HG03159 (cell line): ENCODE results near the gene LOXHD1.

Source experiments
- ATAC-seq: cut with Tn5 transposase; IDR thresholded peaks from one replicate; pipeline ENCODE4 v1.9.1; 2021; ENCODE audit warnings: mild to moderate bottlenecking, moderate library complexity; ENCODE audit not compliant: unreplicated experiment

The LOXHD1 gene

DNA sequence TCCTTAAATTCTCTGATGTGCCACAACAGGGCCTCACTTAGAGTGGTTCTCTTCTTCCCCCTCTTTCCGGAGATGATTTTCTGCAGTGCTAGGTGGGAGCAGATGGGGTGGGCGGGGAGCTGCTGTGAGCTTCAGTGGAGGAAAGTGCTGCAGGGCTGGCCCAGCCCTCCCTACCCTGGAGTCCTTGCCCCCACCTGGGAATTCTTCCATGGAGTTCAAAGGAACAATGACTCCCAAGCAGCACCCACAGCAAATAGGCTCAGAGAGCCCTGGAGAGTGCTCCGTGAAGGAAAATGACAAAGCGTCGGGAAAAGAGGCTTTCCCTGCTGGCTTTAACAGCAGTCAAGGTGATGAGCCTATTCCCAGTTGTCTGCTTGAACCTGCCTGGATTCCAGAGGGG is 28.8 kb downstream of the LOXHD1 start:
- no peak for ATAC-seq

DNA sequence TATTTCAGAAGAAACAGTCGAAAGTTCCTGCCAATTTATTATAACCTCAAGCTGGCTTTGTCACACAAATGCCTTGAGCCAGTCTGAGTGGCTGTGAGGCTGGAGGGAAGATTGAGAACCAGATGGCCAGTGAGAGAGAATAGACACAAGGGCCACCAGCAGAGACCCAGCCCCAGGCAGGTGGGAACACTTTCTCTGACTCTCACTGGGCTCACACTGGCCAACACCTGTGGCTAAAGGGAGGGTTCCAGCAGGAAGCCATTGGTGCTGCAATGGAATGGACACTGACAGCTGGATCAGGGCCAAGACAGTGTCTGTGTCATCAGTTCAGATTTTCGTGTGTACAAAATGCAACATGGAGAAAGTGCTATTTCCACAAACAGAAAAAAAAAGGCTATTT is 29.9 kb downstream of the LOXHD1 start:
- ATAC-seq: no peak

- no peak for ATAC-seq
Observed at GRCh38 chr18:46625069-46625468, 32.0 kb downstream of the LOXHD1 start.

DNA sequence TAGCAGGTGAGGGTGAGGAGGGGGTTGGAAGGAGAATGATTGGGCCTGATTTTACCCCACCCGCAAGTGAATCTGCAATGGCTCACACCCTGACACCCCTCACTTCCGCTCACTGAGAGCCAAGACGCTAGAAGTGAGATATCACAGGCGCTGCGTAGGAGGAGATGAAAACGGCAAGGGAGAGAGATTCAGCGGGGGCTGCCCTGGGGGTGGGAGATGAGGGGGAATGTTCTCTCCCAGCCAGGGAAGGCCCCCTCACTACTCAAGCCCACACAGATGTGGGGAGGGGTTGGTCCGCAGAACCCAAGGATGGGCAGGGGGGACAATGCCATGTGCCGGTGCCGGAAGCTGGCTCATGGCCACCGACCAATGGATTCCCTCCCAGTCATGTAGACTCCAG is 32.9 kb downstream of the LOXHD1 start:
- ATAC-seq: no peak

DNA sequence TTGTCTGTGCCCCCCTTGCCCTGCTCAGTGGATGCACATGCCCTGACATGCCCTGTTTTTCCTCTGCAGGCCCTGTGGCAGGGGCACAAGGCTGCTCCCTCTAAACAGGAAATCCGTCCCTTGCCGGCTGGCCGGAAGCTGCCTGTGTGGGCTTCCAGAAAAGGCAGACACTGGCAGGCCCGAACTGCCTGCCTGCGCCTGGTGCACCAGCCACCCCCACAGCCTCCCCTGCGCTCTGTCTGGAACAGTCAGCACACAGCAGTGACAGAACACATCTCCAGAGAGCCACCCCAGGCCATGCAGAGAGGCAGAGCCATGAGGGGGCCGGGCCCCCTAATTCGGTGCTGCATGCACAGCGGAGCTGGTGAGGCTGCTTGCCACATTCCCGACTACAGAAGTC is 33.5 kb downstream of the LOXHD1 start:
- no peak for ATAC-seq

DNA sequence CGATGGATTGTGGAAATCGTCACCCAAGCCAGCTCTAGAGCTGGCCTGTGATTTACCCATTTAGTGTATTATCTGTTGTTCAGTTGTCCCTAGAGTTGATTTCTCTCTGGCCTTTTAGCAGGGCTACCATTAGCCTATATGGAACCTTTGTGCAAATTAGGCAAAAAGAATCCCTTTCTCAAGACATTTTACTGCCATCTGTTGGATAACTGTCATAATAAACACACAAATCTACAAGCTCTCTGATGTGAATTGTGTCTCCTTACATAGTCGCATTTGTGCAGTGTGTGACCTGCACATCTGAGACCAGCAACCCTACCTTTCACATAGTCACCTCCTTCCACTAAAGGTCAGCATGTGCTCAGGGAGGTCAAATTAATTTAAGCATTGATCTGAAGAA is 34.0 kb downstream of the LOXHD1 start:
- no peak for ATAC-seq

- no peak for ATAC-seq
Observed at GRCh38 chr18:46622451-46622850, 34.6 kb downstream of the LOXHD1 start.

DNA sequence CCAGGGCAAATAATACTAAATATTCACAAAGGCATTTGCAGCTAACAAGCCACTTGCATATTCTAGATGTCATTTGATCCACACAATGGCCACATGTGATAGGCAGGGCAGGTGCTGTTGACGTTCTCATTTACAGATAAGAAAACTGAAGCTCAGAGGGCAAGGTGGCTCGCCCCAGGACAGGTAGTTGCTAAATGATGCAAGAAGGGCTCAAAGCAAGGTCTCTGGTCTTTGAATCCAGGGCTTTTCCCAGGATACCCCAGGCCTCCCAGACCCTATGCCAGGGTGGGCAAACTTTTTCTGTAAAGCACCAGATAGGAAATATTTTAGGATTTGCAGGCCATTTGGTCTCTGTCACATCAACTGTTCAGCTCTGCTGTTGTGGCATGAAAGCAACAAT is 35.1 kb downstream of the LOXHD1 start:
- no peak for ATAC-seq

DNA sequence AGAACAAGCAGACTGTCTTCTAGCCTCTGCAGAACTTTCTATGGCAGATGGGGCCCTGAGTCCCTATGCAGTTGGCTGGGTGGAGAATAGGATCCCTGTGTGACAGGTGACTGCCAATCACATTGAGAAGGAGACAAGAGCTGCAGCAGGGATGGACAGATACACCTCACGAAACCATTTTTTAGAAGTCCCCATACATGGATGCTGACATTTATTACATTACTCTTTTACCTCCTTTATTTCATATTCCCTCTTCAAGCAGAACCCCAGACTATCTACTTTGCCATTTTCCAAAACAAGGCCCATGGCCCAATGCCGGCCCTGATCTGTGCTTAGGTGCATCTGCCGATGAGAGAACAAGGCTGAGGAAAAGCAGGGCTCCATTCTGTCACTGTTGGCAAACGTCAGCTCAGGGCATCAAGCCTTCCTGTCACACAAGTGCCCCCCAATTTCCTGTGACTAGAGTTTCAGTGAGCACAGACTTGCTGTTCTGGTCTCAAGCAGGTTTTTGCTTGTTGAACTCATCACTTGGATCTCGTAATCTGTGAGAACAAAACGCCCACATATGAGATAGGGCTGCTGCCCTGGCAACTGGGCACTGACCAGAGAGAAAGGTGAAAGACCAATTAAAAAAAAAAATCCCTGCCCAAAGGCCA is 35.8 kb downstream of the LOXHD1 start:
- no peak for ATAC-seq

DNA sequence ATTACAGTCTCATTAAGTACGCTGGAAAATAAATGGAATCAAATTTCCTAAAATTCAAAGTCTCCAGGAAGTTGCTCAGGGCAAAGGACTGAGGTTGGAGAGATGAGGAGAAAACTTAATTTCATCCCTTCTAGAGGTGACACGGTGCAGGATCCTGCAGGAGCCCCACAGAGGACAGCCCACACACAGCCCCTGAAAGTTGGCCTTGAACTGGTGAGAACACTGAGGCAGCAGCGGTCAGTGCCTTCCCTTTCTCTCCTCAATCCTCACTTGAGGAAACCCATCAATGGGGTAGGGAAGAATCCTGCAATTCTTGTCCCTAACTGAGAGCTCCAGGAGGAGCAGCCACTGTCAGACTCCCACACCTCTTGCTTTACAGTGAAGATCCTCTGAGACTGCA is 37.5 kb downstream of the LOXHD1 start:
- no peak for ATAC-seq

DNA sequence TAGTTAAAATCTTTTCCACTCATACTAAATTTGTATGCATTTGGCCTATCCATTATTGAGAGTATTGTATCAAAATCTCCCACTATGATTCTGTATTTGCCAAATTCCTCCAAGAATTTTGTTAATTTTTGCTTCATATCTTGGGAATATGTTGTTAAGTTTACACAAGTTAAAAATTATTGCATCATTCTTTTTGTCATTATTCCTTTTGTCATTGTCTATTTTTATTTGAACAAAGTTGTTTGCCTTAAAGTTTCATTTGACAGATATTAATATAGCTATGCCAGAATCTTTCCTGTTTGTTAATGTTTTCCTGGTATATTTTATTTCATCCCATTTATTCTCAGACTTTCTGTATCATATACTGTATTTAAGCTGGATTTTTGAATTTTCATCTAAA is 41.3 kb downstream of the LOXHD1 start:
- ATAC-seq: no peak

- no peak for ATAC-seq
Observed at GRCh38 chr18:46609048-46609447, 48.0 kb downstream of the LOXHD1 start.

DNA sequence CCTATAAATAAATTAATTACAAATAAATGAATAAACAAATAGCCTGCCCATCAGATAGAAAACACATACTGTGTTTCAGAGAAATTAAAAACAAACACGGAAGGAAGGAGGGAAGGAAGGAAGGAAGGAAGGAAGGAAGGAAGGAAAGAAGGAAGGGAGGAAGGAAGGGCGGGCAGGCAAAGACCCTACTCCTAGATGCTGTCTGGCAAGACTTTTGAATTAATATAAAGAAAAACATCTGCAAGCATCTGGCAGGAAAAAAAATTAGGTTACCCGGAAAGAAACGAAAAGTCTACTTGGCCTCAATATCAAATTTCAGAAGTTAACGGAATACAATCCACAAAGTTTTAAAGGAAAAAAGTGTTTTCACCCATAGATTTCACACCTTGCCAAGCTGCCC is 49.1 kb downstream of the LOXHD1 start:
- no peak for ATAC-seq

GRCh38 chr18:46601141-46601805 is 55.7 kb downstream of the LOXHD1 start:
- ATAC-seq: no peak

DNA sequence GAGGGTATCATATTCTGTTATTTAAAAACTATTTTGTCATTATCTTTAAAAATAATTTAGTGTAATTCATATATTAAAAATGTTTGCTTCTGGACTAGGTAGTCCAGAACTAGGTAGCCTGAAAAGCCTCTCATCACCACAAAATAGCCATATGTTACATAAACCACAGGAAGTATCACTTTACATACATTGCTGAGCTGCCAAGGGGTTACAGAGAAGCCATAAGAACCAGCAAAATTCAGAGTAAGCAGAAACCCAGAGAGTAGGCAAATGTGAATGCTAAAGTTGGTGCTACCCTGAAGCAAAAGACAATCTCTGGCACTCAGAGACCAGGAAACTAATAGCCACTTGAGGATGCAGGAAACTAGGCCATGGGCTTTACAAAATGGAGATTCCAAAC is 60.9 kb downstream of the LOXHD1 start:
- no peak for ATAC-seq

- no peak for ATAC-seq
Observed at GRCh38 chr18:46591783-46592391, 65.1 kb downstream of the LOXHD1 start.

- ATAC-seq: no peak
Observed at GRCh38 chr18:46590103-46590502, 66.9 kb downstream of the LOXHD1 start.

GRCh38 chr18:46588971-46589660 is 67.9 kb downstream of the LOXHD1 start:
- ATAC-seq: no peak

GRCh38 chr18:46587600-46587999 is 69.4 kb downstream of the LOXHD1 start:
- ATAC-seq: no peak

- ATAC-seq: no peak
Observed at GRCh38 chr18:46583711-46584110, 73.3 kb downstream of the LOXHD1 start.

DNA sequence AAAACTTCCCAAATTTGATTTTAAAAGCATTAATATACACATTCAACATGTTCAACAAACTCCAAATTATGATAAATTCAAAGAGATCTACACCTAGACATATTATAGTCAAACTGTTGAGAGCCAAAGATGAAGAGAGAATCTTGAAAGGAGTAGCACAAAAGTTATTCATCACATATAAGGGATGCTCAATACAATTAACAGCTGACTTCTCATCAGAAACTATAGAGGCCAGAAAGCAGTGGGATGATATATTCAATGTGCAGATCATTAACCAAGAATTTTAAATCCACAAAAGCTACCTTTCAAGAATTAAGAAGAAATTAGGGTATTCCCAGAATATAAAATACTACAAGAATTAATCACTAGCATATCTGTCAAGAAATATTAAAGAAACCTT is 75.4 kb downstream of the LOXHD1 start:
- ATAC-seq: no peak

GRCh38 chr18:46578987-46579386 is 78.0 kb downstream of the LOXHD1 start:
- no peak for ATAC-seq
